HG03135 (cell line): ENCODE data around the gene HS6ST1.
A peak's percentile ranks its signal among the peaks of the same experiment; 100 is the strongest.

ENCODE experiments used
- ATAC-seq: cut with Tn5 transposase; IDR thresholded peaks from one replicate; pipeline ENCODE4 v1.9.1; 2021; ENCODE audit warnings: mild to moderate bottlenecking, moderate library complexity; ENCODE audit not compliant: unreplicated experiment

Gene HS6ST1

DNA sequence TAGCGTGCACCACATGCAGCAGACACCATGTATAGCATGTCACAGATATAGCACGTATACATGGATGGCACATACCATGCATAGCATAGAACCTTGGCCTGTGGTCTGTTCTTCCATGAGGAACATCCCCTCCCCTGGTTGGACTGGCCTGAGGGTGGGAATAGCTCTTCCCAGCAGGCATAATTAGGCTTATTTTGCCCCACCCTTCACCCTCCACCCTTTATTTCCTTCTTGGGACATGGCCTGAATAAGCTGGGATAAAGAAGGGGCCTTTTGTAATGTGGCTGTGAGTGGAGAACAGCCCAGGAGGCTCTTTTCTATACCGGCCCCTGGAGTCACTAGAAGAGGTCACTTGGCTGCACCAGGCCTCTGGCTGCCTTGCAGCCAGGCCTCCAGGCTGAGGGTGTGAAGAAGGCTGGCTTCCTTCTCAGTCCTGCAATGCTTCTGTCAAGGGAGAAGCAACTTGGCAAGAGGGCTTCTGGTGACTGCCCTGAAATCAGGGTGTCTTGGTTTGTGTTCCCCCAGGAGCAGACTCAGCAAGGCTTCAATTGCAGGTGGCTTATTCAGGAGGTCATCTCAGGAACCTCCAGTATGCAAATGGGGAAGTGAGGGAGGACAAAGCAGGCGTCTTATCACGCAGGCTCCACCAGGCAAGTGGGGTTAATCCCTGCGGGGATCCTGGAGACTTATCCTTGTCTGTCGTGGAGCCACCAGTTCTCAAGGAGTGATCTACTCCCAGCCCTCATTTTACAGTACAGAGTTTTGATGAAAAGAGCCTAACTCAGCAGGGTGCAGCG lies 68.2 kb downstream of the HS6ST1 start:
- ATAC-seq: no peak

DNA sequence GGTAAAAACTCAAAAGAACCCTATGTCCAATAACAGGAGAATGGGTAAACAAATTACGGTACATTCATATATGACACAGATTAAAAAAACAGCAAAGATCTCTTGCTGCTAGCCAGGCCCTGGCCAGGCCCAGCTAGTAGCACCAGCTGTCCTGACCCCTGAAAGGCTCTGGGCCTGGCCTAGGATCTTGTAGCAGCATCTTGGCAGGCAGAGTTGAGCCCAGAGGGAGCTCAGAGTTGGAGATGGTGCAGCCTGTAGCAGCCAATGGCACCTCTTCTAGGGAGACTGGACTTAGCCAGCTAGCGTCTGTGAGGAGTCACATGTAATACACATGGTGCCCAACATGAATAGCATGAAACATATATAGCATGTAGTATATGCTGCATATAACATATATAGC lies 69.1 kb downstream of the HS6ST1 start:
- no peak for ATAC-seq

- no peak for ATAC-seq
These were observed 72.9 kb downstream of the HS6ST1 start for GRCh38 chr2:128245813-128246212.

DNA sequence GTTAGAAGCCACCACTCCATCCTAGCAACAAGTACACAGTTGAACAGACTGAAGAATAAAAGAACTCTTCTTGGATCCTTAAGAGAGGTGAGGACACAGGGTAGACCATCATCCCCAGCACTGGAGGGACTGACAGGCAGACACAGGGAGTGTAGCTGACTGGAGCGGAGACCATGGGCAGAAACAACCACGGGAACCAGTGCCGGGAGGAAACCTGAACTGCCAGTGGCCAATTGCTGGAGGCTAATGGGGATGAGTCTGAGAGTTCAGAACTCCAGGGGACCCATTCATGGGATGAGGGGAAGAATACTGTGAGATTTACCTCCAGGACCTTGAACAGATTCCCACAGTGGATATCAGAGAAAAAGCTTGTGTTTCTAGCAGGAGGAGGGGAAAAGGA lies 76.8 kb downstream of the HS6ST1 start:
- ATAC-seq: no peak

DNA sequence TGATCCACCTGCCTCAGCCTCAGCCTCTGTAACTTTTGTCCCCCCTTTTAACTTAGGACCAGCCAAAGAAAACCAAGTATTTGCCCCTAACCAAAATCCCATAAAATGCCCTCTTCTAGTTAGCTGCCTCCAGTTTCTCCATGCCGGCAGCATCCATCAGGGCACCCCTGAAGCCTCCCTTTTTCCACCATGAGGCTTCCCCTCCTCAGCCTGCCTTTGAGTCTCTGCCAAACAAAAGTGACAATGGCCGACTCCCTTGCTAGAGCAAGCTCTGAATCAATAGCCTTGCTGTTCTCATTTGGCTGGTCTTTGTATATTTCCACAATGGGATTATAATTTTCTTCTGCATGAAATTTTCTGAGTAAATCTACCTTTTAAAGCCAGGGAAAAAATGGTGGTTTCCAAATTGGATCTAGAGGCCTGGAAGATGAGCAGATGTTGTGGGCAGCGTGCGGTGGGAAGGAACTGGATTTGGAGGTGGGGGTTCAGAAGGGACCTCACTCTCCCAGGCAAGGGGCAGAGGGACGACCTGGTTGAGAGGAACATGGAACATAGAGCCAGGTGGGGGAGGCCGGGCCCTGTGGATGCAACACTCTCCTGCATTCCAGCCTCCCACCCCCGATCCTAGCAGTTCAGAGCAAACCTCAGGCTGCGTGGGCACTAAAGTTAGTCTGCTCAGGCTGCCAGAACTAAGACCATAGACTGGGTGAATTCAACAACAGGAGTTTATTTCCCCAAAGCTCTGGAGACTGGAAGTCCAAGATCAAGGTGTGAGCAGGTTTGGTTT lies 80.6 kb downstream of the HS6ST1 start:
- no peak for ATAC-seq

DNA sequence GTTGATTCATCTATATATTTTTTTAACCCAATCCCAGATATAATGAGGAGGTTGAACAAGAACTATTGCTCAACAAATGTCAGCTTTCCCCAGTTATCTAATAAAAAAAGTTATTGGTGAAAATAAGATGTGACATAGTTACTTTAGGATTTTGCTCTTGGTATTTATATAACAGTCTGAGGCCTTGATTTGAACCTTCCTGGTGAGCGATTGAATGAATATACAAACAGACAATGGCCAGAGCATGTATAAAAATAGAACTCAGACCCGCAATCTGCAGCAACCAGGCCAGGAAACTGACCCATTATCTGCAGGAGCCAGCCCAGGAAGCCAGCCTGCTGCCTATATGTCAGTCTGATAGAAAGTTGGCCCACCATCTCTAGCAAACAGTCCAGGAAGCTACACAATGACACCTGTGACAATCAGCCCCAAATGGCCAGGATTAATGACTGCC lies 81.6 kb downstream of the HS6ST1 start:
- ATAC-seq: no peak

GRCh38 chr2:128236491-128237035 lies 82.1 kb downstream of the HS6ST1 start:
- ATAC-seq: no peak

GRCh38 chr2:128235581-128235980 lies 83.1 kb downstream of the HS6ST1 start:
- ATAC-seq: no peak

DNA sequence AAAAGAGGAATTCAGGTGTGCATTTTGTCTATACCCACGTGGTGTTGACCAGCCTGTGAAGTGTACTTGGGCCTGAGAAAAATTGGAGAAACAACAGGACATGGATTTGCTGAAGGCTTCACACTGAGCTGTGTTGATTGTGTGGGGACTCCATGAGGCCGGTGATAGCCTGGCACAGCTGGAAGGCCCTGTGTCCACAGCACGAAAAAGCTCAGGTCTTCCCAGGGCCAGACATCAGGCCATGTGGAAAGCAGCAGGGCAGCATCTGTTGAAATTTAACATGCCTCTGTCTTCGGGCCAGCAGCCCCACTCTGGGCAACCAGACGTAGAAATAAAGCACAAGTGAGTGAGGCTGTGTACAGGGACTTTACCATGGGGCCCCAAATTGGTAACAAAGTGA lies 84.1 kb downstream of the HS6ST1 start:
- ATAC-seq: no peak

GRCh38 chr2:128233790-128234395 lies 84.8 kb downstream of the HS6ST1 start:
- ATAC-seq: no peak

DNA sequence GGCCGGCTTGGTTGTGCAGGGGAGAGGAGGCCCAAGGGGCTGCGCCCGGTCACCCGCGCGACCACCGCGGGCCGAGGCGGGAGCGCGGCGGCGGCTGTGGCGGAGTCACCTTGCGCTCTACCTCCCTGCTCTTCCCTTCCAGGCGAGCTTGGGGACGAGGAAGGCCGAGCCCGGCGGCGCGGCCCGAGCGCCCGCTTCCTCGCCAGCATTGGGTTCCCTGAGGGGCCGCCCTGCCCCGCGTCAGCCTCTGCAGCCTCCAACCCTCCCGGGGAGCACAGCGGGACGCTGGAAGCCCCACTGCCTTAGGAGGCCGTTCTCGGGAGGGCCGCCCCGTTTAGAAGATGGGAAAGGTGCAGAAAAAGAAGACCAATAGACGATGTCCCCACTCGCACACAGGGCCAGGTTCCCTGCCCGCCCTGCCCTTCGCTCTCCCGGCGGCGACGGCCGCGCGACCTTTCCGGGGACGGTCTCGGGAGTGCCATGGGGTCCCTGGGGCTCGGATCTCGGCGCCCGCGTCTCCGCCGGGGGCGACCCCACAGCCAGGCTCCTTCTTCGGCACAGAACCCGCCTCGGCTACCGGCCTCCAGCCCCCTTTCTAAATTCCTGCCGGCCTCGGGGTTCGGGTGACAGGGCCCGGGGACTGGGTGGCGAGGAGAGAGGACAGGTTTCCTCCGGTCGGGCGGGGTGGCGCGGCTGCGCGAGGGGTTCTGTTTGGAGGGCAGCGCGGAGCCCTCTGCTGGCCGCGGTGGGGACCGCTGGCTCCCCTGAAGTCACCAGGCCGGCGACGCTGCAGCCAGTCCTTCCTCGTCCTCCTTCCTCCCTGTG lies 85.5 kb downstream of the HS6ST1 start:
- ATAC-seq: peak; percentile 99

DNA sequence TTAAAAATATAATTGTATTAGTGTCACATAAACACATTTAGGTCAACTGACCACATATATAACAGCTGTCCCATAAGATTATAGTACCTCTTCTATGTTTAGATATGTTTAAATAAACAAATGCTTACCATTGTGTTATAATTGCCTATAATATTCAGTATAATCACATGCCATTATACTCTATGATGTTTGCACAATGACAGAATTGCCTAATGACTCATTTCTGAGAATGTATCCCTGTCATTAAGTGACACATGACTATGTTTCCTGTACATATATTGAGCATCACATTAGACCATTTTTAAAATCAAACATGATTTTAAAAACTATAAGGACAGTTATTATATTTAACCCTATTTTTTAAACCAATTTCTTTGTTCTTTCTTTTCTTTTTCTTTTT lies 89.8 kb downstream of the HS6ST1 start:
- ATAC-seq: no peak

DNA sequence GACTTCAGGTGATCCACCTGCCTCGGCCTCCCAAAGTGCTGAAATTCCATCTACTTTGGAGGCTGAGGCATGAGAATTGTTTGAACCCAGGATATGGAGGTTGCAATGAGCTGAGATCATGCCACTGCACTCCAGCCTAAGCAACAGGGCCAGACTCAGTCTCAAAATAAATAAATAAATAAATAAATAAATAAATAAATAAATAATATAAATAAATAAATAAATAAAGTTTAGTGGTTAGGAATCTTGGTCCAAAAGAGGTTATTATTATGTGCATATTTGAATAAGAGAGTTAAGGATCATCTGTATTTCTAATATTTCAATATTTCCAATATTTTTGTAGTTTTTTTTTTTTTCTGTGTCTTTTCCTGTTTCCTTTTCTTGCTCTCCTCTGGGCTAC lies 90.8 kb downstream of the HS6ST1 start:
- ATAC-seq: no peak

- ATAC-seq: no peak
These were observed 98.8 kb downstream of the HS6ST1 start for GRCh38 chr2:128219891-128220290.

- ATAC-seq: no peak
These were observed 101.0 kb downstream of the HS6ST1 start for GRCh38 chr2:128217671-128218070.

GRCh38 chr2:128215897-128216642 lies 102.6 kb downstream of the HS6ST1 start:
- ATAC-seq: no peak
